SK-N-SH treated with all-trans-retinoic acid at 6 μM for 48 hours (cell line): ENCODE data around the gene LRRC19.

Source experiments
- ATAC-seq: fragments of 200-7000 bp; cut with Tn5 transposase; 3 replicates; pipeline ENCODE4 v1.9.1; 2020; ENCODE audit warnings: mild to moderate bottlenecking, moderate library complexity
- ARNTL ChIP-seq: fragments of 450-650 bp; formaldehyde crosslinking; IDR thresholded peaks from 2 replicates; pipeline ENCODE4 v1.5.0; 2020; ENCODE audit warnings: low read depth, mild to moderate bottlenecking, moderate library complexity, borderline replicate concordance
- CSDC2 ChIP-seq: fragments of 250-450 bp; sonication (Bioruptor Pico); IDR thresholded peaks from 2 replicates; pipeline ENCODE4 v1.5.0; 2020; ENCODE audit warnings: mild to moderate bottlenecking, moderate library complexity
- ESRRG ChIP-seq: fragments of 250-450 bp; sonication (Bioruptor Pico); IDR thresholded peaks from 2 replicates; pipeline ENCODE4 v1.6.1; 2021; ENCODE audit warnings: mild to moderate bottlenecking
- GLIS3 ChIP-seq: fragments of 250-450 bp; sonication (Bioruptor Pico); IDR thresholded peaks from 2 replicates; pipeline ENCODE4 v1.5.0; 2020; ENCODE audit warnings: mild to moderate bottlenecking, moderate library complexity
- ISL1 ChIP-seq: fragments of 250-450 bp; sonication (Bioruptor Pico); IDR thresholded peaks from 2 replicates; pipeline ENCODE4 v2.1.2; 2022; ENCODE audit warnings: mild to moderate bottlenecking, moderate library complexity
- OSR1 ChIP-seq: fragments of 250-450 bp; sonication (Bioruptor Pico); IDR thresholded peaks from 2 replicates; pipeline ENCODE4 v1.8.0; 2022; ENCODE audit warnings: moderate library complexity, mild to moderate bottlenecking, inconsistent platforms
- PPARA ChIP-seq: fragments of 250-450 bp; sonication (Bioruptor Pico); IDR thresholded peaks from 2 replicates; pipeline ENCODE4 v1.5.0; 2020; ENCODE audit warnings: mild to moderate bottlenecking, borderline replicate concordance
- RARB ChIP-seq: fragments of 250-450 bp; sonication (Bioruptor Pico); IDR thresholded peaks from 2 replicates; pipeline ENCODE4 v1.8.0; 2021; ENCODE audit warnings: mild to moderate bottlenecking, moderate library complexity
- SNAI2 ChIP-seq: fragments of 250-450 bp; sonication (Bioruptor Pico); IDR thresholded peaks from 2 replicates; pipeline ENCODE4 v1.5.0; 2020; ENCODE audit warnings: mild to moderate bottlenecking, moderate library complexity
- TCF4 ChIP-seq: fragments of 250-450 bp; sonication (Bioruptor Pico); IDR thresholded peaks from 2 replicates; pipeline ENCODE4 v1.8.0; 2021; ENCODE audit warnings: mild to moderate bottlenecking, moderate library complexity, borderline replicate concordance
- TOX ChIP-seq: fragments of 250-450 bp; sonication (Bioruptor Pico); IDR thresholded peaks from 2 replicates; pipeline ENCODE4 v1.8.0; 2021; ENCODE audit warnings: mild to moderate bottlenecking, moderate library complexity, borderline replicate concordance
- ZC3H10 ChIP-seq: fragments of 250-450 bp; sonication (Bioruptor Pico); IDR thresholded peaks from 2 replicates; pipeline ENCODE4 v1.5.1; 2021; ENCODE audit warnings: mild to moderate bottlenecking, moderate library complexity
- ZFP3 ChIP-seq: fragments of 250-450 bp; sonication (Bioruptor Pico); IDR thresholded peaks from 2 replicates; pipeline ENCODE4 v1.5.0; 2020; ENCODE audit warnings: mild to moderate bottlenecking, moderate library complexity
- ZFP30 ChIP-seq: fragments of 450-650 bp; formaldehyde crosslinking; IDR thresholded peaks from 2 replicates; pipeline ENCODE4 v1.5.0; 2022; ENCODE audit warnings: mild to moderate bottlenecking, moderate library complexity
- ZNF565 ChIP-seq: fragments of 450-650 bp; formaldehyde crosslinking; conservative IDR thresholded peaks from 2 replicates; pipeline ENCODE4 v1.5.0; 2020; ENCODE audit warnings: low read depth, mild to moderate bottlenecking, moderate library complexity
- ZNF70 ChIP-seq: fragments of 450-650 bp; formaldehyde crosslinking; IDR thresholded peaks from 2 replicates; pipeline ENCODE4 v1.5.0; 2020; ENCODE audit warnings: mild to moderate bottlenecking, moderate library complexity
- ZNF8 ChIP-seq: fragments of 450-650 bp; formaldehyde crosslinking; IDR thresholded peaks from 2 replicates; pipeline ENCODE4 v1.5.0; 2020; ENCODE audit warnings: mild to moderate bottlenecking, moderate library complexity
- TF ChIP-seq, protein P1 (sequence below): fragments of 250-450 bp; sonication (Bioruptor Pico); IDR thresholded peaks from 2 replicates; pipeline ENCODE4 v1.5.1; 2020; ENCODE audit warnings: low read depth, mild to moderate bottlenecking, moderate library complexity
- TF ChIP-seq, protein P2 (sequence below): fragments of 250-450 bp; sonication (Bioruptor Pico); IDR thresholded peaks from 2 replicates; pipeline ENCODE4 v1.5.1; 2021; ENCODE audit warnings: mild to moderate bottlenecking, moderate library complexity
- TF ChIP-seq, protein P3 (sequence below): fragments of 250-450 bp; sonication (Bioruptor Pico); IDR thresholded peaks from 2 replicates; pipeline ENCODE4 v1.8.0; 2020; ENCODE audit warnings: mild to moderate bottlenecking, moderate library complexity, borderline replicate concordance
- TF ChIP-seq, protein P4 (sequence below): fragments of 250-450 bp; sonication (Bioruptor Pico); IDR thresholded peaks from 2 replicates; pipeline ENCODE4 v1.8.0; 2021; ENCODE audit warnings: low read depth, mild to moderate bottlenecking, moderate library complexity, borderline replicate concordance
- TF ChIP-seq, protein P5 (sequence below): fragments of 250-450 bp; sonication (Bioruptor Pico); IDR thresholded peaks from 2 replicates; pipeline ENCODE4 v1.5.0; 2020; ENCODE audit warnings: mild to moderate bottlenecking, moderate library complexity

Gene LRRC19

DNA sequence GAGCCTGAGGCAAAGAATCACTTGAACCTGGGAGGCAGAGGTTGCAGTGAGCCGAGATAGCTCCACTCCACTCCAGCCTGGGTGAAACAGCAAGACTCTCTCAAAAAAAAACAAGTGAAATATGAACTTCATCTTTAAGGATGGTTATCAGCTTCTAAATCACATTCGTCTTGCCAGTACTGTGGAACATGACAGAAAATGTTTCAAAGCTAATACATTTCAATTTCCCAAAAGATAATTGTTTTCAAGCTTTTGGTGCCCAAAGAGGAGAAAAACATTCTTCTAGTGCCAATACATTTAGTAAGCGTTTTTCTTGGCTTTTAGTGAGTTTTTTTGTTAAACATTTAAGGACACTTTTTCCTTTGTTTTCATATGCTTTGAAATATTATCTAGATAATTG, 53.7 kb downstream of the LRRC19 start:
- ATAC-seq = no peak

DNA sequence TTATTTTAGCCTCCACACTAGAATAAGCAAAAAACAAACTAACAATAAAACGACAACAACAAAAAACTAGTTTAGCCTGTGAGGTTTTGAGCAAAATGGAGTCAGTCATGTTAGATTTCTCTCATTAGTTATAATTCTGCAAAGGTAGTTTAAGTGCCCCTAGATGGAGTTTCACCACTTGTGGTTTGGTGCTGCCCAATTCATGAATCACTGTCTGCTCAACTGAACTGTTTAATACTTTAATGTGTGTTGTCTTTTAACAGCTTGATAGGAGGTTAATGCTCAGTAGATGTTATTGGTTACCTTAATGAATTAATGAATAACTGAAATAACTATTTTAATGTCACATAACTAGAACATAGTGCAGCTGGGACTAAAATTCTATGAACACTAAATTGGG, 55.0 kb downstream of the LRRC19 start:
- no peak for TF ChIP-seq TCF4 (CRISPR knock-in tag)
- no peak for TF ChIP-seq ESRRG (CRISPR knock-in tag)
- TF ChIP-seq GLIS3 (CRISPR knock-in tag) = no peak
- TF ChIP-seq ARNTL = no peak
- TF ChIP-seq ZNF565 = no peak
- ATAC-seq = no peak

More for the DNA sequence above, 53.7 kb downstream of the LRRC19 start:
- peak; percentile 57 for TF ChIP-seq ISL1
- TF ChIP-seq RARB (CRISPR knock-in tag) = no peak

DNA sequence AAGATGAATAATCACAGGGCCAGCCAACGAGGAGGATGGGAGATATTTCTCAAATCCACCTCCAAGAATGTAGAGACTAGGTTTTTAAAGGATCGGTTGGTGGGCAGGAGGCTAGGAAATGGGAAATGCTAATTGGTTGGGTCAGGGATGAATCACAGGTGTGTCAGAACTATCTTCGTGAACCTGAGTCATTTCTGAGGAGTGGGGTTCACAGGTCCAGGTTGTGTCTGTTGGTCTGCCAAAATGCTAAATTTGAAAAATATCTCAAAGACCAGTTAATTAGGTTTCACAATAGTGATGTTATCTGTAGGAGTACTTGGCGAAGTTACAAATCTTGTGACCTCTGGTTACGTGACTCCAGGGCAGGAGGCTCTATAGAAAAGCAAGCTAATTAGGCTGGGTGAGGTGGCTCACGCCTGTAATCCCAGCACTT, 55.8 kb downstream of the LRRC19 start:
- TF ChIP-seq, protein P1, sequence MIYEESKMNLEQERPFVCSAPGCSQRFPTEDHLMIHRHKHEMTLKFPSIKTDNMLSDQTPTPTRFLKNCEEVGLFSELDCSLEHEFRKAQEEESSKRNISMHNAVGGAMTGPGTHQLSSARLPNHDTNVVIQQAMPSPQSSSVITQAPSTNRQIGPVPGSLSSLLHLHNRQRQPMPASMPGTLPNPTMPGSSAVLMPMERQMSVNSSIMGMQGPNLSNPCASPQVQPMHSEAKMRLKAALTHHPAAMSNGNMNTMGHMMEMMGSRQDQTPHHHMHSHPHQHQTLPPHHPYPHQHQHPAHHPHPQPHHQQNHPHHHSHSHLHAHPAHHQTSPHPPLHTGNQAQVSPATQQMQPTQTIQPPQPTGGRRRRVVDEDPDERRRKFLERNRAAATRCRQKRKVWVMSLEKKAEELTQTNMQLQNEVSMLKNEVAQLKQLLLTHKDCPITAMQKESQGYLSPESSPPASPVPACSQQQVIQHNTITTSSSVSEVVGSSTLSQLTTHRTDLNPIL (CRISPR knock-in tag) = no peak
- TF ChIP-seq ZFP30 (CRISPR knock-in tag) = no peak
- no peak for TF ChIP-seq CSDC2 (CRISPR knock-in tag)
- TF ChIP-seq ZNF8 (CRISPR knock-in tag) = no peak
- TF ChIP-seq, protein P2, sequence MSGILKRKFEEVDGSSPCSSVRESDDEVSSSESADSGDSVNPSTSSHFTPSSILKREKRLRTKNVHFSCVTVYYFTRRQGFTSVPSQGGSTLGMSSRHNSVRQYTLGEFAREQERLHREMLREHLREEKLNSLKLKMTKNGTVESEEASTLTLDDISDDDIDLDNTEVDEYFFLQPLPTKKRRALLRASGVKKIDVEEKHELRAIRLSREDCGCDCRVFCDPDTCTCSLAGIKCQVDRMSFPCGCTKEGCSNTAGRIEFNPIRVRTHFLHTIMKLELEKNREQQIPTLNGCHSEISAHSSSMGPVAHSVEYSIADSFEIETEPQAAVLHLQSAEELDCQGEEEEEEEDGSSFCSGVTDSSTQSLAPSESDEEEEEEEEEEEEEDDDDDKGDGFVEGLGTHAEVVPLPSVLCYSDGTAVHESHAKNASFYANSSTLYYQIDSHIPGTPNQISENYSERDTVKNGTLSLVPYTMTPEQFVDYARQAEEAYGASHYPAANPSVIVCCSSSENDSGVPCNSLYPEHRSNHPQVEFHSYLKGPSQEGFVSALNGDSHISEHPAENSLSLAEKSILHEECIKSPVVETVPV (CRISPR knock-in tag) = no peak
- TF ChIP-seq OSR1 (CRISPR knock-in tag) = no peak
- no peak for TF ChIP-seq TCF4 (CRISPR knock-in tag)
- TF ChIP-seq, protein P3, sequence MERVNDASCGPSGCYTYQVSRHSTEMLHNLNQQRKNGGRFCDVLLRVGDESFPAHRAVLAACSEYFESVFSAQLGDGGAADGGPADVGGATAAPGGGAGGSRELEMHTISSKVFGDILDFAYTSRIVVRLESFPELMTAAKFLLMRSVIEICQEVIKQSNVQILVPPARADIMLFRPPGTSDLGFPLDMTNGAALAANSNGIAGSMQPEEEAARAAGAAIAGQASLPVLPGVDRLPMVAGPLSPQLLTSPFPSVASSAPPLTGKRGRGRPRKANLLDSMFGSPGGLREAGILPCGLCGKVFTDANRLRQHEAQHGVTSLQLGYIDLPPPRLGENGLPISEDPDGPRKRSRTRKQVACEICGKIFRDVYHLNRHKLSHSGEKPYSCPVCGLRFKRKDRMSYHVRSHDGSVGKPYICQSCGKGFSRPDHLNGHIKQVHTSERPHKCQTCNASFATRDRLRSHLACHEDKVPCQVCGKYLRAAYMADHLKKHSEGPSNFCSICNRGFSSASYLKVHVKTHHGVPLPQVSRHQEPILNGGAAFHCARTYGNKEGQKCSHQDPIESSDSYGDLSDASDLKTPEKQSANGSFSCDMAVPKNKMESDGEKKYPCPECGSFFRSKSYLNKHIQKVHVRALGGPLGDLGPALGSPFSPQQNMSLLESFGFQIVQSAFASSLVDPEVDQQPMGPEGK (CRISPR knock-in tag) = no peak
- TF ChIP-seq ZC3H10 (CRISPR knock-in tag) = no peak
- TF ChIP-seq ARNTL = no peak
- TF ChIP-seq, protein P4, sequence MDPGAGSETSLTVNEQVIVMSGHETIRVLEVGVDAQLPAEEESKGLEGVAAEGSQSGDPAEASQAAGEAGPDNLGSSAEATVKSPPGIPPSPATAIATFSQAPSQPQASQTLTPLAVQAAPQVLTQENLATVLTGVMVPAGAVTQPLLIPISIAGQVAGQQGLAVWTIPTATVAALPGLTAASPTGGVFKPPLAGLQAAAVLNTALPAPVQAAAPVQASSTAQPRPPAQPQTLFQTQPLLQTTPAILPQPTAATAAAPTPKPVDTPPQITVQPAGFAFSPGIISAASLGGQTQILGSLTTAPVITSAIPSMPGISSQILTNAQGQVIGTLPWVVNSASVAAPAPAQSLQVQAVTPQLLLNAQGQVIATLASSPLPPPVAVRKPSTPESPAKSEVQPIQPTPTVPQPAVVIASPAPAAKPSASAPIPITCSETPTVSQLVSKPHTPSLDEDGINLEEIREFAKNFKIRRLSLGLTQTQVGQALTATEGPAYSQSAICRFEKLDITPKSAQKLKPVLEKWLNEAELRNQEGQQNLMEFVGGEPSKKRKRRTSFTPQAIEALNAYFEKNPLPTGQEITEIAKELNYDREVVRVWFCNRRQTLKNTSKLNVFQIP (CRISPR knock-in tag) = no peak
- no peak for TF ChIP-seq ZNF70 (CRISPR knock-in tag)
- TF ChIP-seq ISL1 = no peak
- TF ChIP-seq TOX = no peak
- TF ChIP-seq RARB (CRISPR knock-in tag) = no peak
- TF ChIP-seq, protein P5, sequence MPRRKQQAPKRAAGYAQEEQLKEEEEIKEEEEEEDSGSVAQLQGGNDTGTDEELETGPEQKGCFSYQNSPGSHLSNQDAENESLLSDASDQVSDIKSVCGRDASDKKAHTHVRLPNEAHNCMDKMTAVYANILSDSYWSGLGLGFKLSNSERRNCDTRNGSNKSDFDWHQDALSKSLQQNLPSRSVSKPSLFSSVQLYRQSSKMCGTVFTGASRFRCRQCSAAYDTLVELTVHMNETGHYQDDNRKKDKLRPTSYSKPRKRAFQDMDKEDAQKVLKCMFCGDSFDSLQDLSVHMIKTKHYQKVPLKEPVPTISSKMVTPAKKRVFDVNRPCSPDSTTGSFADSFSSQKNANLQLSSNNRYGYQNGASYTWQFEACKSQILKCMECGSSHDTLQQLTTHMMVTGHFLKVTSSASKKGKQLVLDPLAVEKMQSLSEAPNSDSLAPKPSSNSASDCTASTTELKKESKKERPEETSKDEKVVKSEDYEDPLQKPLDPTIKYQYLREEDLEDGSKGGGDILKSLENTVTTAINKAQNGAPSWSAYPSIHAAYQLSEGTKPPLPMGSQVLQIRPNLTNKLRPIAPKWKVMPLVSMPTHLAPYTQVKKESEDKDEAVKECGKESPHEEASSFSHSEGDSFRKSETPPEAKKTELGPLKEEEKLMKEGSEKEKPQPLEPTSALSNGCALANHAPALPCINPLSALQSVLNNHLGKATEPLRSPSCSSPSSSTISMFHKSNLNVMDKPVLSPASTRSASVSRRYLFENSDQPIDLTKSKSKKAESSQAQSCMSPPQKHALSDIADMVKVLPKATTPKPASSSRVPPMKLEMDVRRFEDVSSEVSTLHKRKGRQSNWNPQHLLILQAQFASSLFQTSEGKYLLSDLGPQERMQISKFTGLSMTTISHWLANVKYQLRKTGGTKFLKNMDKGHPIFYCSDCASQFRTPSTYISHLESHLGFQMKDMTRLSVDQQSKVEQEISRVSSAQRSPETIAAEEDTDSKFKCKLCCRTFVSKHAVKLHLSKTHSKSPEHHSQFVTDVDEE (CRISPR knock-in tag) = no peak
- no peak for TF ChIP-seq SNAI2 (CRISPR knock-in tag)
- TF ChIP-seq ZFP3 (CRISPR knock-in tag) = no peak
- no peak for ATAC-seq

DNA sequence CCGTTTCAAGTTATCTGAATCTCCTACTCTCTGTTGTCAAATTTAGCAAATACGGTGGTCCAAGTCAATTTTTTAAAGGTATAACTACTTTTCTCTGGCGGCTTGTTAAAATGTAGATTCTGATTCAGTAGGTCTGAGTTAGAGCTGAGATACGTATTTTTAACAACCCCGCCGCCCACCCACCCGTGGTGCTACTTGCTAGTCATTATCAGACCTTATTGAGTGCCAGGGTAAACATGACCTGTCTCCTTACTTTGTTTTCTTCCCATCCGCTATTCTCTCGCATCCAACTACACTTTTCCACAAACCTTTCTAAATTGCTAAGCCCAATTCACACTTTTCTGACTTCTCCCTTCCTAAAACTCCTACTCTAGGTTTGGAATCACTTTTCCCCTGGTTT, 57.7 kb downstream of the LRRC19 start:
- no peak for ATAC-seq
- TF ChIP-seq TOX (no peak), CSDC2 (CRISPR knock-in tag) (no peak), ARNTL (no peak), ESRRG (CRISPR knock-in tag) (no peak), GLIS3 (CRISPR knock-in tag) (no peak), OSR1 (CRISPR knock-in tag) (no peak), SNAI2 (CRISPR knock-in tag) (no peak), ISL1 (no peak), PPARA (CRISPR knock-in tag) (no peak), ZNF565 (no peak), ZC3H10 (CRISPR knock-in tag) (no peak), RARB (CRISPR knock-in tag) (no peak), ZFP30 (CRISPR knock-in tag) (no peak)
- TF ChIP-seq, protein P2 (CRISPR knock-in tag) = no peak
- TF ChIP-seq, protein P4 (CRISPR knock-in tag) = no peak
- TF ChIP-seq, protein P1 (CRISPR knock-in tag) = no peak
